Pancreas (tissue), 10 donors: ENCODE measurements around the gene PAX8. TPM values are rescaled to one million over a fixed set of nuclear protein-coding genes. Genes with fewer than 3 reads are reported as not detected.

Experiments used
- ATAC-seq, 4 donors: fragments of 200-7000 bp; cut with Tn5 transposase; one replicate each; pipeline versions ENCODE4 v1.8.0 to v1.9.1; 2020; ENCODE audit warnings: mild to moderate bottlenecking in 4 of 4, moderate library complexity in 4 of 4
- DNase-seq, 6 donors: peaks; one replicate each; pipeline ENCODE4 v3.0.0-alpha.2; 2020
- FAIRE-seq: peaks from 2 replicates; lab custom pipeline; 2012; peaks lifted over from hg19 to GRCh38; lab: Jason Lieb, UNC
- H3K27ac ChIP-seq, 4 donors: fragments of 200-600 bp; sonication (generic); 1 replicate in 3 of 4; 2 replicates in 1 of 4; pipeline versions ENCODE4 v1.5.0 to v1.8.0; 2020
- H3K27me3 ChIP-seq, 4 donors: fragments of 200-600 bp; one replicate each; pipeline ENCODE4 v1.8.0; 2021
- H3K36me3 ChIP-seq, 3 donors: fragments of 200-600 bp; sonication (generic) in 1 of 3; one replicate each; pipeline versions ENCODE4 v1.5.0 to v1.8.0; 2020 to 2021
- H3K4me1 ChIP-seq, 3 donors: fragments of 200-600 bp; one replicate each; pipeline ENCODE4 v1.8.0; 2021
- H3K4me3 ChIP-seq, 4 donors: fragments of 200-600 bp; sonication (generic) in 2 of 4; one replicate each; pipeline versions ENCODE4 v1.5.0 to v1.8.0; 2020 to 2021
- H3K9me3 ChIP-seq, 4 donors: fragments of 200-600 bp; one replicate each; pipeline ENCODE4 v1.8.0; 2021
- WGBS, 2 donors: extraction: QIAGEN DNeasy Blood & Tissue Kit; methylation state at CpG; one replicate each; pipeline ENCODE4 v1.1.7; 2013; 5-methylcytosine and 5-hydroxymethylcytosine counted together
- intact Hi-C, 3 donors: fragments of 100-400 bp; cut with DNase I; formaldehyde crosslinking; loops; one replicate each; pipeline versions ENCODE4 v1.11.1 to v1.14.2; 2022
- polyA plus RNA-seq, 2 donors: library from polyadenylated mRNA; stranded (reverse); fragments of 200-250 nt; gene quantifications; one replicate each; pipeline ENCODE4 v1.2.3, GENCODE V29; 2013
- total RNA-seq, 6 donors: library from RNA; stranded (reverse); fragmentation: NEBNext Ultra II Directional in 4 of 6; extraction: Animal tissue kit (Norgen Biotek cat#: 25700) in 4 of 6; gene quantifications; one replicate each; pipeline versions ENCODE4 v1.2.1 to v1.2.4, GENCODE V29; 2021 to 2023
- TF ChIP-seq, protein P1 (sequence below), 4 donors: fragments of 200-600 bp; sonication (generic) in 3 of 4; IDR thresholded peaks; one replicate each; pipeline versions ENCODE4 v1.5.0 to v1.8.0; 2021; ENCODE audit warnings: antibody characterized with exemption in 4 of 4
- donor health status: healthy with polysubstance abuse.
- donor health status: DM: no; HTN: no; CAD: no; lungs with moderate emphysema.
- donor health status: DM: no; HTN: no; CAD: no.
- donor health status: control.
- donor health status: control.
- donor health status: Bipolar disorder and iron deficiency.
- donor health status: DM: yes; HTN: yes; CAD: no.
- donor health status: DM: no; HTN: no; CAD: no.
- donor health status: DM: no; HTN: no; CAD: no.
- donor health status: DM: yes; HTN: yes; CAD: no.

The PAX8 gene
- total and polyA plus RNA-seq, 8 donors: 0.23 to 1.1 (median 0.55) TPM; not detected in 2

- Histone ChIP-seq H3K27me3 (no peaks in the 10 kb centered on the region), H3K4me3 (no peak overlapping the region), H3K27ac (no peak overlapping the region), H3K4me1 (peaks cover 0 to 6% (median 0%) of the 10 kb centered on the region in 3 donors), H3K36me3 (no peaks in the 10 kb centered on the region), H3K9me3 (no peaks in the 10 kb centered on the region)
- intact Hi-C loops: no loop called here
- no peak for FAIRE-seq
- ATAC-seq: no peak
- TF ChIP-seq, protein P1, sequence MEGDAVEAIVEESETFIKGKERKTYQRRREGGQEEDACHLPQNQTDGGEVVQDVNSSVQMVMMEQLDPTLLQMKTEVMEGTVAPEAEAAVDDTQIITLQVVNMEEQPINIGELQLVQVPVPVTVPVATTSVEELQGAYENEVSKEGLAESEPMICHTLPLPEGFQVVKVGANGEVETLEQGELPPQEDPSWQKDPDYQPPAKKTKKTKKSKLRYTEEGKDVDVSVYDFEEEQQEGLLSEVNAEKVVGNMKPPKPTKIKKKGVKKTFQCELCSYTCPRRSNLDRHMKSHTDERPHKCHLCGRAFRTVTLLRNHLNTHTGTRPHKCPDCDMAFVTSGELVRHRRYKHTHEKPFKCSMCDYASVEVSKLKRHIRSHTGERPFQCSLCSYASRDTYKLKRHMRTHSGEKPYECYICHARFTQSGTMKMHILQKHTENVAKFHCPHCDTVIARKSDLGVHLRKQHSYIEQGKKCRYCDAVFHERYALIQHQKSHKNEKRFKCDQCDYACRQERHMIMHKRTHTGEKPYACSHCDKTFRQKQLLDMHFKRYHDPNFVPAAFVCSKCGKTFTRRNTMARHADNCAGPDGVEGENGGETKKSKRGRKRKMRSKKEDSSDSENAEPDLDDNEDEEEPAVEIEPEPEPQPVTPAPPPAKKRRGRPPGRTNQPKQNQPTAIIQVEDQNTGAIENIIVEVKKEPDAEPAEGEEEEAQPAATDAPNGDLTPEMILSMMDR (IDR thresholded peaks at IDR 0.05): no peak
- 14 to 24% methylated on average over 3 of the region's 3 CpGs for WGBS, 2 donors
- DNase-seq: no peak
These were observed 47.7 kb downstream of the PAX8 start for GRCh38 chr2:113231064-113231463.

DNA sequence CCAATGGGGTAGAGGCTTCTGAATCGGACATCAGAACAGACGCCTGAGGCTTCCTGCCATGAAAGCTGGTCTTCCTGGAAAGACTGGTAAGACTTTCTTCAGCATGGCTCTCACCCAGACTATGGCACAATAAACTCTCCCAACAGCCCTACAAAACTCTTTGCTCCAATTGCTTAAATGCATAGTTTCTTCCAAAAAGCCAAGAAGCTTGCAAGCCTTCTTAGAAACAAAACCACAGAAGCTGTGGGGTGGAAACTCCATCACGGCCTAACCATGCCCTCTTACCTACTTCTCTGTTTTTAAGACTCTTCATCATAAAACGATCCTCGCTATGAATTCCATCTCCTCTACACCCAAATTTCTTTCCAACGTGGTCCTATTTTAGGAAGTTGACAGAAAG lies 48.2 kb downstream of the PAX8 start:
- TF ChIP-seq, protein P1 (IDR thresholded peaks at IDR 0.05): no peak
- Histone ChIP-seq H3K27me3 (no peaks in the 10 kb centered on the region), H3K9me3 (no peaks in the 10 kb centered on the region), H3K36me3 (no peaks in the 10 kb centered on the region), H3K27ac (no peak overlapping the region), H3K4me3 (no peak overlapping the region), H3K4me1 (peaks cover 0 to 6% (median under 1%) of the 10 kb centered on the region in 3 donors)
- intact Hi-C loops: no loop called here
- 85% methylated on average over 6 of the region's 6 CpGs for WGBS, 2 donors
- FAIRE-seq (no peak), ATAC-seq (no peak), DNase-seq (no peak)

GRCh38 chr2:113229795-113230194 lies 48.9 kb downstream of the PAX8 start:
- WGBS, 2 donors: 69 to 70% methylated on average over 3 of the region's 3 CpGs
- Histone ChIP-seq H3K4me3 (no peak overlapping the region), H3K4me1 (peaks cover 0 to 12% (median 5%) of the 10 kb centered on the region in 3 donors), H3K9me3 (no peaks in the 10 kb centered on the region), H3K36me3 (no peaks in the 10 kb centered on the region), H3K27ac (peak overlapping the region in 2 of 4 donors; percentile 23 to 28), H3K27me3 (no peaks in the 10 kb centered on the region)
- no peak for DNase-seq
- no peak for ATAC-seq
- intact Hi-C loops: no loop called here
- FAIRE-seq: no peak
- TF ChIP-seq, protein P1 (IDR thresholded peaks at IDR 0.05): no peak

DNA sequence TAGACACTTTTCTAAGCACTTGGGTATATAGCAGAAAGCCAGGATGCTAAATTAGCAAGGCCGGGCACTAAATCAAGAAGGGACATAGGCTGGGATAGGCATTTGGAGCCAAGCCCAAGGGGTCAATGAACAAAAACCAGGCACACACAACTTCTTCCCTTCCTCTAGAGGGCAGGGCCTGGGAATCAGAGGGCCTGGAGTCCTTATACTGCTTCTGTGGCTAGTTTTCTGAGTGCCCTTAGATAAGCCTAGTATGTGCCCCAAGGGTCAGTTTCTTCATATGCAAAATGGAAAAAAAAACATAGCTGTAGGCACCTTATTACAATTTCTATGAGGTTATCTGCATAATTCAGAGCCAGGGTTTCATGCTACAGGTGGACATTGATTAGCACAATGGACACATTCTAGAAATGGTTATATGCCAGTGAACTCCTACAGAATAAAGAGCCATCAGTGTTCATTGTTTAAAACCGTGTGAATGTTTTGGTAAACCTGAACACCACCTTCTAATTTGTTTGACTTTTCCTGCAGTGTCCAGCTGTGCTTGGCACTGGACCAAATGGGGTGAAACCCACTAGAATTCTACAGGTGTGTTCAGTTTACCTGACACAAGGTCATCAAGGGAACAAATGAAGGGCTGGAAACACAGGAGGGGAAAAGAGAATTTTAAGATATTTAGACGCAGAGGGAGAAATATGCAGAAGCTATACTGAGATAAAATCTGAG lies 49.6 kb downstream of the PAX8 start:
- 44 to 54% methylated on average over 3 of the region's 3 CpGs for WGBS, 2 donors
- no peak overlapping the region for H3K4me3 ChIP-seq
- H3K36me3 ChIP-seq: no peaks in the 10 kb centered on the region
- no peaks in the 10 kb centered on the region for H3K9me3 ChIP-seq
- peak overlapping the region in 2 of 4 donors; percentile 17 to 23 for H3K27ac ChIP-seq
- TF ChIP-seq, protein P1 (IDR thresholded peaks at IDR 0.05): no peak
- intact Hi-C loops: no loop called here
- H3K27me3 ChIP-seq: no peaks in the 10 kb centered on the region
- no peak for ATAC-seq
- no peak for DNase-seq
- H3K4me1 ChIP-seq: peaks cover 0 to 12% (median 5%) of the 10 kb centered on the region in 3 donors
- no peak for FAIRE-seq

DNA sequence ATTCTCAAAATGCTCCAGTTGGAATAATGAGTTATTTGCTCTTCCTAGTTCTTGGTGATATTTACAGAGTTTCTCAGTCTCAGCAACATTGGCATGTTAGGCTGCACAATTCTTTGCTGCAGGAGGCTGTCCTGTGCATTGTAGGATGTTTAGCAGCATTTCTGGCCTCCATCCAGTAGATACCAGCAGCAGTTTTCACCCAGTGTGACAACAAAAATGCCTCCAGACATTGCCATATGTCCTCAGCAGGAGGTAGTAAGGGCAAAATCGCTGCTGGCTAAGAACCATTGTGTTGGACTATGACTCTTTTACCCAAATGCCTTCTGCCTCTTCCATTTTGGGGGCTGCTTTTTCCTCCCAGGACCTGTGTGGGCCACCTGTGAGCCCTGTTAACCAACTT lies 50.4 kb downstream of the PAX8 start:
- no peaks in the 10 kb centered on the region for H3K27me3 ChIP-seq
- H3K36me3 ChIP-seq: no peaks in the 10 kb centered on the region
- H3K4me3 ChIP-seq: no peak overlapping the region
- no peaks in the 10 kb centered on the region for H3K9me3 ChIP-seq
- 85 to 88% methylated on average over 1 of the region's 1 CpG for WGBS, 2 donors
- no peak for FAIRE-seq
- DNase-seq: no peak
- TF ChIP-seq, protein P1 (IDR thresholded peaks at IDR 0.05): no peak
- H3K4me1 ChIP-seq: peaks cover 0 to 12% (median 5%) of the 10 kb centered on the region in 3 donors
- no peak overlapping the region for H3K27ac ChIP-seq
- no peak for ATAC-seq
- intact Hi-C loops: no loop called here
